ENCODE results near the gene BMPER.

DNA sequence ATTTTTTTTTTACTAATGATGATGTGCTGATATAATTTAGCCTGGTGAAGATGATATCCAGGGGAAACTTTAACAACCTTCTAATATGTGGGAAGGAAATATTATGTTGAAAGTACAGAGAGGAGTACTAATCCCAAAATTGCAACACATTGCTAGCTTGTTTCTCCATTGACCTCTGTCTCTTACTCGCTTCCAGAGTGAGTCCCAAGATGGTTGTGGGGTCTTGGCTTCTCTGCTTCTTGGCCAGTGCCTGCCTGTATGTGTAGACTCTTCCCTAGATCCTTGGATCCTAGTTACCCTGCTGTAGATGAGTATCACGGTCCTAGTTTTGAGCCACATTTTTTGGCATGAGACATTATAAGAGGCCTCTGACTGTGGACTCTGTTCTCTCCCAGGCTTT, 17.5 kb downstream of the BMPER start:
- TF ChIP-seq, protein P1, sequence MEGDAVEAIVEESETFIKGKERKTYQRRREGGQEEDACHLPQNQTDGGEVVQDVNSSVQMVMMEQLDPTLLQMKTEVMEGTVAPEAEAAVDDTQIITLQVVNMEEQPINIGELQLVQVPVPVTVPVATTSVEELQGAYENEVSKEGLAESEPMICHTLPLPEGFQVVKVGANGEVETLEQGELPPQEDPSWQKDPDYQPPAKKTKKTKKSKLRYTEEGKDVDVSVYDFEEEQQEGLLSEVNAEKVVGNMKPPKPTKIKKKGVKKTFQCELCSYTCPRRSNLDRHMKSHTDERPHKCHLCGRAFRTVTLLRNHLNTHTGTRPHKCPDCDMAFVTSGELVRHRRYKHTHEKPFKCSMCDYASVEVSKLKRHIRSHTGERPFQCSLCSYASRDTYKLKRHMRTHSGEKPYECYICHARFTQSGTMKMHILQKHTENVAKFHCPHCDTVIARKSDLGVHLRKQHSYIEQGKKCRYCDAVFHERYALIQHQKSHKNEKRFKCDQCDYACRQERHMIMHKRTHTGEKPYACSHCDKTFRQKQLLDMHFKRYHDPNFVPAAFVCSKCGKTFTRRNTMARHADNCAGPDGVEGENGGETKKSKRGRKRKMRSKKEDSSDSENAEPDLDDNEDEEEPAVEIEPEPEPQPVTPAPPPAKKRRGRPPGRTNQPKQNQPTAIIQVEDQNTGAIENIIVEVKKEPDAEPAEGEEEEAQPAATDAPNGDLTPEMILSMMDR (IDR thresholded peaks at IDR 0.05): no peak
- TF ChIP-seq POLR2A (IDR thresholded peaks at IDR 0.05): no peak

Data from thyroid gland (tissue), 4 donors.